Colonic mucosa (tissue), 4 donors: ENCODE measurements around the gene POLR1A. TPM values are rescaled to one million over a fixed set of nuclear protein-coding genes. Genes with fewer than 3 reads are reported as not detected.

ENCODE experiments used
- DNase-seq: peaks from one replicate; pipeline ENCODE4 v3.0.0-alpha.2; 2020
- H3K27ac ChIP-seq: fragments of 200-600 bp; one replicate; pipeline ENCODE4 v1.8.0; 2021
- H3K27me3 ChIP-seq: fragments of 200-600 bp; one replicate; pipeline ENCODE4 v1.8.0; 2021
- H3K36me3 ChIP-seq: fragments of 200-600 bp; one replicate; pipeline ENCODE4 v1.8.0; 2021
- H3K4me1 ChIP-seq: fragments of 200-600 bp; one replicate; pipeline ENCODE4 v1.8.0; 2021; ENCODE audit warnings: mild to moderate bottlenecking
- H3K4me3 ChIP-seq: fragments of 200-600 bp; one replicate; pipeline ENCODE4 v1.8.0; 2021
- H3K9ac ChIP-seq, 2 donors: one replicate each; pipeline ENCODE4 v1.7.0; 2013; ENCODE audit warnings: control low read depth in 2 of 2, low read depth in 2 of 2, low read length in 2 of 2
- H3K9me3 ChIP-seq: fragments of 200-600 bp; one replicate; pipeline ENCODE4 v1.8.0; 2021
- CTCF ChIP-seq: fragments of 200-600 bp; IDR thresholded peaks from one replicate; pipeline ENCODE4 v1.8.0; 2022; ENCODE audit warnings: antibody characterized with exemption, mild to moderate bottlenecking
- intact Hi-C: fragments of 100-400 bp; cut with DNase I; formaldehyde crosslinking; loops from one replicate; pipeline ENCODE4 v1.14.1; 2022
- total RNA-seq, 2 donors: library from RNA; stranded (reverse); fragmentation: NEBNext Ultra II Directional in 1 of 2; extraction: Animal tissue kit (Norgen Biotek cat#: 25700) in 1 of 2; gene quantifications; one replicate each; pipeline ENCODE4 v1.2.1, GENCODE V29; 2021
- donor health status: healthy.
- donor health status: DM: no; HTN: no; CAD: no.
- donor health status: DM: no; HTN: no; CAD: no.

Gene POLR1A
- total RNA-seq, 2 donors from 2014 or later, result 17.9 to 35.9 TPM

- H3K36me3 ChIP-seq, result peaks cover 29% of the 10 kb centered on the region
- no peaks in the 10 kb centered on the region for H3K27me3 ChIP-seq
- intact Hi-C loops, result no loop called here
- no peak overlapping the region for H3K9ac ChIP-seq
- TF ChIP-seq CTCF, result no peak
- DNase-seq, result no peak
- no peaks in the 10 kb centered on the region for H3K4me1 ChIP-seq
- H3K4me3 ChIP-seq, result no peak overlapping the region
- no peaks in the 10 kb centered on the region for H3K9me3 ChIP-seq
- no peak overlapping the region for H3K27ac ChIP-seq
These were observed 30.0 kb upstream of the POLR1A start for GRCh38 chr2:86135653-86136052.

- Histone ChIP-seq H3K9ac (no peak overlapping the region), H3K4me1 (no peaks in the 10 kb centered on the region), H3K27ac (no peak overlapping the region), H3K36me3 (peaks cover 29% of the 10 kb centered on the region), H3K9me3 (no peaks in the 10 kb centered on the region), H3K4me3 (no peak overlapping the region), H3K27me3 (no peaks in the 10 kb centered on the region)
- intact Hi-C loops, result no loop called here
- no peak for DNase-seq
- TF ChIP-seq CTCF, result no peak
These were observed 29.0 kb upstream of the POLR1A start for GRCh38 chr2:86134709-86135108.

- H3K9ac ChIP-seq, result no peak overlapping the region
- intact Hi-C loops, result loop anchor here (5.0 kb wide), 1 partner anchor 38 kb away; no protein-coding TSS in a partner anchor
- TF ChIP-seq CTCF, result no peak
- no peaks in the 10 kb centered on the region for H3K27me3 ChIP-seq
- peaks cover 37% of the 10 kb centered on the region for H3K36me3 ChIP-seq
- no peaks in the 10 kb centered on the region for H3K9me3 ChIP-seq
- H3K27ac ChIP-seq, result no peak overlapping the region
- no peak for DNase-seq
- H3K4me1 ChIP-seq, result no peaks in the 10 kb centered on the region
- H3K4me3 ChIP-seq, result no peak overlapping the region
These were observed 19.0 kb upstream of the POLR1A start for GRCh38 chr2:86124683-86125082.

- H3K27ac ChIP-seq, result no peak overlapping the region
- peaks cover 44% of the 10 kb centered on the region for H3K36me3 ChIP-seq
- no peak overlapping the region for H3K9ac ChIP-seq
- no peak overlapping the region for H3K4me3 ChIP-seq
- no peaks in the 10 kb centered on the region for H3K9me3 ChIP-seq
- TF ChIP-seq CTCF, result no peak
- no peak for DNase-seq
- H3K4me1 ChIP-seq, result no peaks in the 10 kb centered on the region
- intact Hi-C loops, result no loop called here
- no peaks in the 10 kb centered on the region for H3K27me3 ChIP-seq
These were observed 17.7 kb upstream of the POLR1A start for GRCh38 chr2:86123328-86123925.

GRCh38 chr2:86118130-86118529 lies 12.4 kb upstream of the POLR1A start:
- Histone ChIP-seq H3K9me3 (no peaks in the 10 kb centered on the region), H3K27ac (no peak overlapping the region), H3K4me3 (no peak overlapping the region), H3K9ac (no peak overlapping the region), H3K4me1 (no peaks in the 10 kb centered on the region), H3K36me3 (peaks cover 44% of the 10 kb centered on the region), H3K27me3 (no peaks in the 10 kb centered on the region)
- intact Hi-C loops, result no loop called here
- no peak for TF ChIP-seq CTCF
- DNase-seq, result no peak
